Sigmoid colon (tissue), 4 donors: ENCODE data around the gene TOM1L2.

ENCODE experiments used
- EP300 ChIP-seq, 4 donors: sonication (generic); formaldehyde crosslinking; IDR thresholded peaks; one replicate each; pipeline ENCODE4 v1.6.1; 2017; ENCODE audit warnings: antibody characterized with exemption in 4 of 4
- POLR2A ChIP-seq, 2 donors: fragments of 450-650 bp; IDR thresholded peaks; one replicate each; pipeline ENCODE4 v1.6.1; 2016; ENCODE audit warnings: antibody characterized with exemption in 2 of 2, mild to moderate bottlenecking in 2 of 2, moderate library complexity in 2 of 2
- POLR2AphosphoS5 ChIP-seq, 4 donors: sonication (generic); formaldehyde crosslinking; IDR thresholded peaks; one replicate each; pipeline ENCODE4 v1.6.1; 2017; ENCODE audit warnings: antibody characterized with exemption in 4 of 4
- TF ChIP-seq, protein P1 (sequence below), 4 experiments: fragments of 450-650 bp in 3 of 4; fragments of 200-600 bp in 1 of 4; IDR thresholded peaks; one replicate each; pipeline ENCODE4 v1.5.1; 2016 to 2019; ENCODE audit warnings: antibody characterized with exemption in 4 of 4, mild to moderate bottlenecking in 3 of 4, moderate library complexity in 2 of 4

DNA sequence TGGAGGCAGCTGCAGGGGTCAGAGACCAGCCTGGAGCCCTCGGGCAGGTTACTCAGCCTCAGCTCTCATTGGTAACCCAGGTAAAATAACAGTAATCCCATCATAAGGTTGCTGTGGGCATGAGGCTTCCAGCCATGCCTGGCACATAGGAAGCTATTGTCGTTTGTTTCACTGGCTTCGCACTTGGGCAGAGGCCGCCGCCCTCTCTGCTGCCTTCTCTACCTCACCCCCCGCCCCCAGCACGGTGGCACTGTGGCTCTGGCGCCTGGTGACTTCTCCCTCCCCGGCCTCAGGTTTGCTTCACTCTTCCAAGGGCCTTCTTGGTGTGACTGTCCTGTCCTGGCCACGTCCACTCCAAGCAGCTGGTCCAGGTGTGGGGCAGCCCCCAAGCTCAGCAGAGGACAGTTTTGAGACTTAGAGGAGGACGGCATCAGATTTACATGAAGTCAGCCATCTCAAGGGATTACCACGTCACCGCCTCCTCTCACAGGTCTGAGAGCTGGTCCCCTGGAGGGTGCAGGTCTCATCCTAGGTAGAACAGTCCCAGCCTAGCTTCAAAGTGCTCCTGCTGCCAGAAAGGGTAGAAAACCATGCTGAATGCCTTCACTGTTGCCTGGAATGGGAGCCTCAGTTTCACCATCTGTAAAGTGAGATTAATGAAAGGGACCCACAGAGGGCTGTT, 170.3 kb downstream of the TOM1L2 start:
- TF ChIP-seq, protein P1, sequence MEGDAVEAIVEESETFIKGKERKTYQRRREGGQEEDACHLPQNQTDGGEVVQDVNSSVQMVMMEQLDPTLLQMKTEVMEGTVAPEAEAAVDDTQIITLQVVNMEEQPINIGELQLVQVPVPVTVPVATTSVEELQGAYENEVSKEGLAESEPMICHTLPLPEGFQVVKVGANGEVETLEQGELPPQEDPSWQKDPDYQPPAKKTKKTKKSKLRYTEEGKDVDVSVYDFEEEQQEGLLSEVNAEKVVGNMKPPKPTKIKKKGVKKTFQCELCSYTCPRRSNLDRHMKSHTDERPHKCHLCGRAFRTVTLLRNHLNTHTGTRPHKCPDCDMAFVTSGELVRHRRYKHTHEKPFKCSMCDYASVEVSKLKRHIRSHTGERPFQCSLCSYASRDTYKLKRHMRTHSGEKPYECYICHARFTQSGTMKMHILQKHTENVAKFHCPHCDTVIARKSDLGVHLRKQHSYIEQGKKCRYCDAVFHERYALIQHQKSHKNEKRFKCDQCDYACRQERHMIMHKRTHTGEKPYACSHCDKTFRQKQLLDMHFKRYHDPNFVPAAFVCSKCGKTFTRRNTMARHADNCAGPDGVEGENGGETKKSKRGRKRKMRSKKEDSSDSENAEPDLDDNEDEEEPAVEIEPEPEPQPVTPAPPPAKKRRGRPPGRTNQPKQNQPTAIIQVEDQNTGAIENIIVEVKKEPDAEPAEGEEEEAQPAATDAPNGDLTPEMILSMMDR (IDR thresholded peaks at IDR 0.05) = no peak
- no peak for TF ChIP-seq POLR2A (IDR thresholded peaks at IDR 0.05)
- no peak for TF ChIP-seq EP300 (IDR thresholded peaks at IDR 0.05)
- TF ChIP-seq POLR2AphosphoS5 (IDR thresholded peaks at IDR 0.05) = no peak
